Airway epithelial cell (primary cell): ENCODE data around the gene CTSS. TPM values are rescaled to one million over a fixed set of nuclear protein-coding genes. Genes with fewer than 3 reads are reported as not detected.

Experiments
- total RNA-seq: library from RNA; depleted of rRNA; stranded (reverse); fragments of >200 nt; gene quantifications from 2 replicates; pipeline ENCODE4 v1.2.3, GENCODE V29; 2015

Gene CTSS
- total RNA-seq = 3.4 and 6.2 TPM in 2 replicates

DNA sequence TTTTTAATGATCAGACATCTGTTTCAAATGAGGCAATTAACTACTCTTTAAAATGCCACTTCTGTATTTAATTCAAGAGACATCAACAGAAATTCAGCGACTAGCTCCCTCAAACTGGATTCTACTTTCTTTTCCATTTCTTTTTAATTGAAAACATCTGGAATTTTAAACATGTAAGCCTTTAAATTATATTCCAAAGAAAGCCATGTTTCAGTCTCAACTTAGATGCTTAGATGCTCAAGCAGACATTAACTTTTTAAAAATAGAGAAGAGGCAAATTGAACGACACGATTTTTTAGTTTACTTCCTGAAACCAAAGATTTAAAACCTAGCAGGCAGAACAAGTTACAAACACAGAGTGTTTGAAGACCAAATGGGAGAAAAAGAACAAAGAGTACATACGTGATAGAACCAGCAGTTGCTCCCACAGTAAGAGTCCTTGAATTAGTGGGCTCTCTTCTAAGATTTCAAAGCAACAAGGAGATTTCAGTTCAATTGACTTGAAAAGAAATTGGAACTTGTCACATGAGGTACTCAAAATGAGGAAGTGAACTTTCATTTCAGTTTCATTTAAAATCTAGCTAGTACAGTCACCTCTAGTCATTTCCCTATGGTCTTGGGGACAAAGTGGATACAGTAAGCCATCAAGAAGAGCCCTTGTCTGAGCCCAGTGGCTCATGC, at the start of gene CTSS:
Gene CTSS (minus strand): TSS at position 483 of the 681 bp plus-strand sequence. CDS start 1,015 bp downstream, outside the sequence.

DNA sequence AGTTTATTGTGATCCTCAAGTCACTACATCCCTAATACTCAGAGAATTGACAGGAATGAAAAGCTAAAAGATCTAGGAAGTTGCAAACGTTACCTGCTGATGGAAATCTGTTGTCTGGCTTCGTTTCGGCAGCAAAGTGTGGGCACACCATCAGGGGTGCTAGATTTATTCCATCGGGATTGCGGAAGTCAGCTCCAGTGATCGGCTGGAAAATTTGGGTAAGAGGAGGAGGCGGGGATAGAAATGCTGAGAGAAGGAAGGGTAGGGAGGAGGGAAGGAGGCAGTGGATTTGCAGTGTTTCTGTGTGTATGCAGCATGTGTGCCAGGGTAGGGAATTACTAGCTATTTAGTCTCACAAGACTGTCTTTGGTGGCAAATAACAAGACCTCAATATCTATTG, 42.5 kb upstream of the CTSS start, which contains the start of gene CTSK:
Gene CTSK (minus strand): TSS at position 140 of the 400 bp plus-strand sequence. CDS start 1,455 bp downstream, outside the sequence.

DNA sequence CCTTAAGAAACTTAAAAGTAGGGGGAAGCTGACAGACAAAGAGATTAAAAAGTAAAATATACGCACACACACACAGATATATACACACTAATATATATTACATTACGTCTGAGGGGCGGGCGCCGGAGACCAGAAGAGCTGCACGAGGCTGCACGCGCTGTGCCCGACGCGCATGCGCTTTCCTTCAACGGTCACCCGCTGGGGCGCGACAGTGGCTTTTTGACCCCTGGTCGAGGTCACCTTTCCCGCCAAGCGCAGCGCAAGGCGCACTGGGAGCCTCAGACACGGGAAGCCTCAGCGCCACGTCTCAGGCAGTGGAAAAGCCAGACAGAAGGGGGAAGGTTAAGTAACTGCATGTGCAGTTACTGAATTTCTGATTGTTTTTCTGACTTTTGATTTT, 44.9 kb downstream of the CTSS start, which contains the start of gene HORMAD1:
Gene HORMAD1 (minus strand): TSS at position 193 of the 400 bp plus-strand sequence. CDS start 1,390 bp downstream, outside the sequence.

DNA sequence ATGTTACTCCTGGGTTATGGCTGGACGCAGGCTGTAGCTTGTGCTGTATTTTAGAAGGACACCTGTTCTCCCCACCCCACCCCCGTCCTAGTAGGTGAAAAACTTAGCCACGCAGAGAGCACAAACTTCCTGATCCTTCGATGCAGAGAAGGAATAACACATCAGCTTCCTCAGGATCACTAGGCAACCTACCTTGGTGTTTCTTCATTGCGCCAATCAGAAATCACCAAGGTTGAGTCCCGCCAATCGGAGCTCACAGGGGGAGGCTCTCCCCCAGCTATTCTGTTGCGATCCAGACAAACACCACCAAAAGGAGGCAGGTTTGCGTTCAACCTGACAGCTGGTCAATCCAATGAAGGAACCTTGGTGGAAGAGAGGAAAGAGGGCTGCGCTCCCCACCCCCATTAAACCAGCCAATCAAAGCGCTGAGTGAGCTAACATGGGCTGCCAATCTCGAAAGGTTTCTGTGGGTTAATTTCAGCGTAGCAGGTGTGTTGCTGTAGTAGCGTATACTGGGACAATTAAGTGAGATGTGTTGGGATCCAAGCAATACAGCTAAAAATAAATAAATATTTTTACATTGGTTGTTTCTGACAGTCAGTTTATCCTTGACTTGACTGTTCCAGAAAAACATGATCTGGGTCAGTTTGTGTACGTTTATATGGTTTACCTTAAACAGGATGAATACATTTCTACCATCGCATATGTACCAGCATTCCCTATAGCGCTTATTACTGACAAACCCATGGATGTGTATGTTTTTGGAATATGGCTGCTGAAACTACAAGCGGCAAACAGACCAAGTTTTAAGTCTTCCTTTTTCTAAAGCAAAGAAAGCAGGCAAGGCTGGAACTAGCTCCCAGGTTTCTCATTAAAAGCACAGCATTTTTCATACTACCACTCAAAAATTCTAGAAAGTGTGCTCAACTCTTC, 68.3 kb downstream of the CTSS start, which contains the start of gene GOLPH3L:
Gene GOLPH3L (minus strand): TSS at position 160 of the 933 bp plus-strand sequence. CDS start 2,316 bp downstream, outside the sequence.

Other genes with a start within 250 kb of the CTSS start
- gene ADAMTSL4, start 216.4 kb downstream of the CTSS start, total RNA-seq = 14.4 and 21.1 TPM in 2 replicates
- gene MCL1, start 186.2 kb downstream of the CTSS start, total RNA-seq = 257 and 258 TPM in 2 replicates
- gene ENSA, start 136.2 kb downstream of the CTSS start, total RNA-seq = 157 and 349 TPM in 2 replicates
- gene GOLPH3L, start 68.6 kb downstream of the CTSS start, total RNA-seq = 16.4 and 22.5 TPM in 2 replicates
- gene HORMAD1, start 44.9 kb downstream of the CTSS start, total RNA-seq = not detected in 2 replicates
- gene CTSK, start 42.5 kb upstream of the CTSS start, total RNA-seq = 0.79 and 1.9 TPM in 2 replicates
- 12.9 and 19.6 TPM in 2 replicates for gene ARNT, start 110.8 kb upstream of the CTSS start, total RNA-seq
- not detected in 2 replicates for gene CTXND2, start 121.4 kb upstream of the CTSS start, total RNA-seq
- 19.0 and 23.6 TPM in 2 replicates for gene SETDB1, start 160.6 kb upstream of the CTSS start, total RNA-seq
- gene CERS2, start 209.1 kb upstream of the CTSS start, total RNA-seq = 53.4 and 84.1 TPM in 2 replicates
- gene ANXA9, start 216.5 kb upstream of the CTSS start, total RNA-seq = 1.1 and 1.4 TPM in 2 replicates
- gene MINDY1, start 241.1 kb upstream of the CTSS start, total RNA-seq = 10.5 and 18.4 TPM in 2 replicates
- gene PRUNE1, start 242.7 kb upstream of the CTSS start, total RNA-seq = 10.8 and 17.1 TPM in 2 replicates